DND-41 (cell line): ENCODE measurements around the gene DNPH1.

ENCODE experiments used
- CTCF ChIP-seq: IDR thresholded peaks from 2 replicates; pipeline ENCODE4 v1.5.1; 2012; ENCODE audit warnings: borderline replicate concordance, low read length, moderate library complexity, mild to moderate bottlenecking; ENCODE audit not compliant: poor library complexity, severe bottlenecking; ENCODE audit errors: extremely low read depth
- EZH2 ChIP-seq: IDR thresholded peaks from 3 replicates; pipeline ENCODE4 v1.6.1; 2012; ENCODE audit warnings: borderline replicate concordance, low read depth, mild to moderate bottlenecking, moderate library complexity, low read length, inconsistent platforms; ENCODE audit not compliant: severe bottlenecking

DNA sequence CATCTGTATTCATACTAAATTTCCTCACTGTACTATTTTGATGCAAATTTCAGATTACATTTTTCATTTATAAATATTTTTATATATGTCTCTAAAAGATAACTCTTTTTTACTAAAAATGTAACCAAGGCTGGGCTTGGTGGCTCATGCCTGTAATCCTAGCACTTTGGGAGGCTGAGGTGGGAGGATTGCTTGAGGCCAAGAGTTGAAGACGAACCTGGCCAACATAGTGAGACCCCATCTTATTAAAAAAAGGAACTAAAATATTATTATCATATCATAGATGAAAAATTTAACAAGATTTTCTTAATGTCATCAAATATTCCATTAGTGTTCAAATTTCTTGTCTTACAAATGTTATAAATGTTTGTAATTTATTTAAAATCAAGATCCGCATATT lies 6.6 kb upstream of the DNPH1 start:
- no peak for TF ChIP-seq EZH2
- no peak for TF ChIP-seq CTCF
